Measurements from ENCODE around the gene MPPED1.

DNA sequence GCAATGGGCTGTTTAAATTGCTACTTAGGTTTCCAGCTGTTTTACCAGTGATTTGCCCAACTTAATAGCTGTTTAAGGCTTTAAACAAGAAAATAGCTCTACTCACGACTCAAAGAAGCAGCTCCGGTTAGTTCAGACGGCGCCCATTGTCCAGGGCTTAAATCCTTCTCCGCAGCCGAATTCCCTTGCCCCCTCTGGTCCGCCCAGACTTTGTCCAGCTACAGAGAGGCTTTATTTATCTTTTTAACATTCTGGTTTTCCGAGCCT is 47.7 kb upstream of the MPPED1 start:
- TF ChIP-seq, protein P1, sequence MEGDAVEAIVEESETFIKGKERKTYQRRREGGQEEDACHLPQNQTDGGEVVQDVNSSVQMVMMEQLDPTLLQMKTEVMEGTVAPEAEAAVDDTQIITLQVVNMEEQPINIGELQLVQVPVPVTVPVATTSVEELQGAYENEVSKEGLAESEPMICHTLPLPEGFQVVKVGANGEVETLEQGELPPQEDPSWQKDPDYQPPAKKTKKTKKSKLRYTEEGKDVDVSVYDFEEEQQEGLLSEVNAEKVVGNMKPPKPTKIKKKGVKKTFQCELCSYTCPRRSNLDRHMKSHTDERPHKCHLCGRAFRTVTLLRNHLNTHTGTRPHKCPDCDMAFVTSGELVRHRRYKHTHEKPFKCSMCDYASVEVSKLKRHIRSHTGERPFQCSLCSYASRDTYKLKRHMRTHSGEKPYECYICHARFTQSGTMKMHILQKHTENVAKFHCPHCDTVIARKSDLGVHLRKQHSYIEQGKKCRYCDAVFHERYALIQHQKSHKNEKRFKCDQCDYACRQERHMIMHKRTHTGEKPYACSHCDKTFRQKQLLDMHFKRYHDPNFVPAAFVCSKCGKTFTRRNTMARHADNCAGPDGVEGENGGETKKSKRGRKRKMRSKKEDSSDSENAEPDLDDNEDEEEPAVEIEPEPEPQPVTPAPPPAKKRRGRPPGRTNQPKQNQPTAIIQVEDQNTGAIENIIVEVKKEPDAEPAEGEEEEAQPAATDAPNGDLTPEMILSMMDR (IDR thresholded peaks at IDR 0.05) = no peak
- TF ChIP-seq EP300 (IDR thresholded peaks at IDR 0.05) = no peak

All from suprapubic skin (tissue), 3 donors.